HG03039 (cell line): Measurements from ENCODE around the gene SLC37A3.
"Not testable (repeated sequence)": the region's sequence is repeated elsewhere in the genome, so short reads cannot be mapped to it uniquely, and the experiment has no call there.

Experiments used
- ATAC-seq: cut with Tn5 transposase; IDR thresholded peaks from one replicate; pipeline ENCODE4 v1.9.1; 2021; ENCODE audit warnings: mild to moderate bottlenecking, moderate library complexity; ENCODE audit not compliant: unreplicated experiment

The SLC37A3 gene

GRCh38 chr7:140349144-140349771, 49.1 kb downstream of the SLC37A3 start:
- no peak for ATAC-seq

- ATAC-seq, result no peak
Measured at GRCh38 chr7:140348161-140348849, 50.0 kb downstream of the SLC37A3 start.

GRCh38 chr7:140347218-140347617, 51.1 kb downstream of the SLC37A3 start:
- ATAC-seq, result no peak

GRCh38 chr7:140345426-140345825, 52.9 kb downstream of the SLC37A3 start:
- no peak for ATAC-seq

- no peak for ATAC-seq
Measured at GRCh38 chr7:140342727-140343514, 55.4 kb downstream of the SLC37A3 start.

GRCh38 chr7:140338959-140339358, 59.4 kb downstream of the SLC37A3 start:
- not testable (repeated sequence) for ATAC-seq

- no peak for ATAC-seq
Measured at GRCh38 chr7:140334341-140335057, 63.8 kb downstream of the SLC37A3 start.

- ATAC-seq, result no peak
Measured at GRCh38 chr7:140333686-140334085, 64.6 kb downstream of the SLC37A3 start.

GRCh38 chr7:140333223-140333622, 65.1 kb downstream of the SLC37A3 start:
- no peak for ATAC-seq

GRCh38 chr7:140330595-140330994, 67.7 kb downstream of the SLC37A3 start:
- ATAC-seq, result no peak

- ATAC-seq, result no peak
Measured at GRCh38 chr7:140330128-140330527, 68.2 kb downstream of the SLC37A3 start.

- ATAC-seq, result no peak
Measured at GRCh38 chr7:140327261-140327661, 71.1 kb downstream of the SLC37A3 start.

- ATAC-seq, result no peak
Measured at GRCh38 chr7:140326116-140326928, 72.0 kb downstream of the SLC37A3 start.

- no peak for ATAC-seq
Measured at GRCh38 chr7:140325600-140325999, 72.7 kb downstream of the SLC37A3 start.

GRCh38 chr7:140324714-140325113, 73.6 kb downstream of the SLC37A3 start:
- no peak for ATAC-seq

GRCh38 chr7:140322759-140323158, 75.6 kb downstream of the SLC37A3 start:
- ATAC-seq, result no peak

GRCh38 chr7:140320078-140320477, 78.3 kb downstream of the SLC37A3 start:
- not testable (repeated sequence) for ATAC-seq

- ATAC-seq, result no peak
Measured at GRCh38 chr7:140317999-140318398, 80.3 kb downstream of the SLC37A3 start.

- ATAC-seq, result no peak
Measured at GRCh38 chr7:140317597-140317996, 80.7 kb downstream of the SLC37A3 start.

- ATAC-seq, result no peak
Measured at GRCh38 chr7:140316165-140316661, 82.1 kb downstream of the SLC37A3 start.
